ENCODE results near the gene MYO19.

- no peak for TF ChIP-seq POLR2AphosphoS5 (IDR thresholded peaks at IDR 0.05; ENCODE audit: low read depth)
- no peak for TF ChIP-seq CTCF (IDR thresholded peaks at IDR 0.05; ENCODE audit: insufficient read depth, low read length)
- no peak for TF ChIP-seq REST (IDR thresholded peaks at IDR 0.05; ENCODE audit: insufficient replicate concordance, low read depth)
These were observed 28.3 kb downstream of the MYO19 start for GRCh38 chr17:36506249-36506826.
